Loucy (cell line): Measurements from ENCODE around the gene GRIN2A.

Source experiments
- H2AFZ ChIP-seq: fragments of 200-600 bp; sonication (generic); 2 replicates; pipeline ENCODE4 v1.6.0; 2016; ENCODE audit warnings: antibody characterized with exemption, mild to moderate bottlenecking, low read length, moderate library complexity
- H3F3A ChIP-seq: fragments of 200-600 bp; 2 replicates; pipeline ENCODE4 v1.6.0; 2016; ENCODE audit warnings: antibody characterized with exemption, low read depth, mild to moderate bottlenecking
- H3K27me3 ChIP-seq: fragments of 200-600 bp; sonication (generic); 2 replicates; pipeline ENCODE4 v1.6.1; 2014; ENCODE audit warnings: low read length, mild to moderate bottlenecking; ENCODE audit not compliant: insufficient read depth, poor library complexity, severe bottlenecking
- H3K36me3 ChIP-seq: fragments of 200-600 bp; sonication (generic); 2 replicates; pipeline ENCODE4 v1.6.1; 2016; ENCODE audit warnings: low read length; ENCODE audit not compliant: insufficient read depth
- H3K4me1 ChIP-seq: fragments of 200-600 bp; sonication (generic); 2 replicates; pipeline ENCODE4 v1.5.1; 2014; ENCODE audit warnings: low read length, mild to moderate bottlenecking; ENCODE audit not compliant: insufficient read depth, poor library complexity, severe bottlenecking
- H3K4me2 ChIP-seq: fragments of 200-600 bp; sonication (generic); 2 replicates; pipeline ENCODE4 v1.6.0; 2014; ENCODE audit warnings: antibody characterized with exemption, low read length, low read depth, mild to moderate bottlenecking; ENCODE audit not compliant: poor library complexity, severe bottlenecking
- H3K4me3 ChIP-seq: fragments of 200-600 bp; sonication (generic); 2 replicates; pipeline ENCODE4 v1.5.1; 2014; ENCODE audit warnings: low read length, mild to moderate bottlenecking, mixed read lengths; ENCODE audit not compliant: poor library complexity, severe bottlenecking
- H3K79me2 ChIP-seq: fragments of 200-600 bp; sonication (generic); 2 replicates; pipeline ENCODE4 v1.6.1; 2014; ENCODE audit warnings: low read length; ENCODE audit not compliant: insufficient read depth
- H3K9ac ChIP-seq: fragments of 200-600 bp; sonication (generic); 2 replicates; pipeline ENCODE4 v1.6.0; 2014; ENCODE audit warnings: mild to moderate bottlenecking, low read depth, low read length, moderate library complexity; ENCODE audit not compliant: poor library complexity, severe bottlenecking
- H3K9me2 ChIP-seq: fragments of 200-600 bp; sonication (generic); replicated peaks from 2 replicates; pipeline ENCODE4 v1.6.1; 2016; ENCODE audit warnings: low read depth, low read length, mixed read lengths
- H3K9me3 ChIP-seq: fragments of 200-600 bp; sonication (generic); 2 replicates; pipeline ENCODE4 v1.6.1; 2014; ENCODE audit warnings: mild to moderate bottlenecking, antibody characterized with exemption, low read length, low read depth; ENCODE audit not compliant: insufficient read depth
- H4K20me1 ChIP-seq: fragments of 200-600 bp; sonication (generic); 2 replicates; pipeline ENCODE4 v1.6.0; 2014; ENCODE audit warnings: antibody characterized with exemption, low read length, mild to moderate bottlenecking; ENCODE audit not compliant: insufficient read depth, poor library complexity, severe bottlenecking
- CTCF ChIP-seq: fragments of 200-600 bp; sonication (generic); conservative IDR thresholded peaks from 2 replicates; pipeline ENCODE4 v1.5.1; 2014; ENCODE audit warnings: mild to moderate bottlenecking, antibody characterized with exemption, low read length
- EZH2phosphoT487 ChIP-seq: fragments of 200-600 bp; IDR thresholded peaks from 2 replicates; pipeline ENCODE4 v1.6.1; 2018; ENCODE audit warnings: antibody characterized with exemption, mild to moderate bottlenecking, moderate library complexity, borderline replicate concordance

Gene GRIN2A

GRCh38 chr16:10226987-10227306 lies 44.7 kb upstream of the GRIN2A start:
- no peak overlapping the region for H3K4me3 ChIP-seq
- no peaks in the 10 kb centered on the region for H4K20me1 ChIP-seq
- H3K9ac ChIP-seq, result no peak overlapping the region
- H3K4me1 ChIP-seq, result no peaks in the 10 kb centered on the region
- no peaks in the 10 kb centered on the region for H3K27me3 ChIP-seq
- no peaks in the 10 kb centered on the region for H3K9me2 ChIP-seq
- H3K79me2 ChIP-seq, result no peaks in the 10 kb centered on the region
- TF ChIP-seq EZH2phosphoT487 (no peak), CTCF (no peak)
- no peaks in the 10 kb centered on the region for H3K9me3 ChIP-seq
- H2AFZ ChIP-seq, result no peak overlapping the region
- no peaks in the 10 kb centered on the region for H3F3A ChIP-seq
- H3K4me2 ChIP-seq, result no peak overlapping the region
- no peaks in the 10 kb centered on the region for H3K36me3 ChIP-seq

- H3K4me3 ChIP-seq, result no peak overlapping the region
- H3F3A ChIP-seq, result no peaks in the 10 kb centered on the region
- no peak overlapping the region for H2AFZ ChIP-seq
- H3K27me3 ChIP-seq, result no peaks in the 10 kb centered on the region
- no peaks in the 10 kb centered on the region for H3K9me3 ChIP-seq
- H3K4me1 ChIP-seq, result no peaks in the 10 kb centered on the region
- H3K79me2 ChIP-seq, result no peaks in the 10 kb centered on the region
- H3K9ac ChIP-seq, result no peak overlapping the region
- no peak overlapping the region for H3K4me2 ChIP-seq
- H3K36me3 ChIP-seq, result no peaks in the 10 kb centered on the region
- H4K20me1 ChIP-seq, result no peaks in the 10 kb centered on the region
- H3K9me2 ChIP-seq, result no peaks in the 10 kb centered on the region
- TF ChIP-seq CTCF (no peak), EZH2phosphoT487 (no peak)
Measured at GRCh38 chr16:10226141-10226986, 44.1 kb upstream of the GRIN2A start.

GRCh38 chr16:10225653-10226052 lies 43.4 kb upstream of the GRIN2A start:
- Histone ChIP-seq H3K4me3 (no peak overlapping the region), H2AFZ (no peak overlapping the region), H3K36me3 (no peaks in the 10 kb centered on the region), H3K9me2 (no peaks in the 10 kb centered on the region), H3F3A (no peaks in the 10 kb centered on the region), H3K27me3 (no peaks in the 10 kb centered on the region), H3K4me2 (no peak overlapping the region), H3K9ac (no peak overlapping the region), H4K20me1 (no peaks in the 10 kb centered on the region), H3K9me3 (no peaks in the 10 kb centered on the region), H3K4me1 (no peaks in the 10 kb centered on the region), H3K79me2 (no peaks in the 10 kb centered on the region)
- TF ChIP-seq CTCF (no peak), EZH2phosphoT487 (no peak)
